GM18870 (cell line): Measurements from ENCODE around the gene PDP2.
A peak's percentile ranks its signal among the peaks of the same experiment; 100 is the strongest.
"Not testable (repeated sequence)": the region's sequence is repeated elsewhere in the genome, so short reads cannot be mapped to it uniquely, and the experiment has no call there.

Experiments used
- ATAC-seq: cut with Tn5 transposase; IDR thresholded peaks from one replicate; pipeline ENCODE4 v1.9.1; 2021; ENCODE audit warnings: moderate library complexity; ENCODE audit not compliant: unreplicated experiment

The PDP2 gene

GRCh38 chr16:66934138-66934838 is 54.0 kb downstream of the PDP2 start, which contains the start of gene CIAO2B:
TSS of gene CIAO2B (minus strand) at chr16:66934402. CDS start at chr16:66934364, 38 bp downstream.
- peak; percentile 51 for ATAC-seq

- not testable (repeated sequence) for ATAC-seq
Observed at GRCh38 chr16:66934839-66935313, 54.6 kb downstream of the PDP2 start.

- no peak for ATAC-seq
Observed at GRCh38 chr16:66935314-66936011, 55.1 kb downstream of the PDP2 start, which contains the start of gene CES2. TSS of gene CES2 (plus strand) at chr16:66935516. CDS start at chr16:66935636, 120 bp downstream.

- no peak for ATAC-seq
Observed at GRCh38 chr16:66936462-66936861, 56.1 kb downstream of the PDP2 start.

GRCh38 chr16:66936889-66937554 is 56.7 kb downstream of the PDP2 start:
- no peak for ATAC-seq

GRCh38 chr16:66937725-66938337 is 57.5 kb downstream of the PDP2 start:
- no peak for ATAC-seq

GRCh38 chr16:66939366-66939765 is 59.1 kb downstream of the PDP2 start:
- ATAC-seq, result no peak

GRCh38 chr16:66940236-66940635 is 59.9 kb downstream of the PDP2 start:
- no peak for ATAC-seq
